GM21360 (cell line): ENCODE measurements around the gene RASA1.

Source experiments
- ATAC-seq: cut with Tn5 transposase; IDR thresholded peaks from one replicate; pipeline ENCODE4 v1.9.1; 2021; ENCODE audit warnings: mild to moderate bottlenecking, moderate library complexity; ENCODE audit not compliant: unreplicated experiment

Gene RASA1

DNA sequence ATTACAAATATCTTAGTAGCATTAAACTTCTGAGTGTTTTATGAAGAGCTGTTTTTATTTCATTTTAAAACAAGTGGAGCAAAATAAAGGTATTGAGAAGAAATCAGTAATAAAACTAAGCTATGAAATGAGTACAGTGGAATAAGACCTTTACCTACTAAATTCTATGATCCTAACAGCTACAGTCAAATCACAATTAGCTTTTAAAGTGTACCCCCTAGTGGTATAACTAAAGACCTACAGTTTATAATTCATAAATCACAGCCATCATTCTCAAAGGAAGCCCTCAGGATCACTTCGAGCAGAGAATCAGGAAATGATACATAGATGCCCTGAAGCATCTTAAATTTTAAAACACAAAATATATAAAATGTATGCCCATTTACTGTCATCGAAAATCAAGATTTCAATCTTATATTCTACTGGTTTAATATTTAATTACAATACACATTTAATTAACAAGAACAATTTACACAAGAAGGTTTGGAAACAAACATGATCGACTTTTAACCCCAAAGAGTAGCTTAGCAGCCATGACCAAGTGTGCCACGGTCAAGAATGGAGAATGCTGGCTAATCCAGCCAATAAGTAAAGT, 132.7 kb downstream of the RASA1 start:
- peak; percentile 76 for ATAC-seq

DNA sequence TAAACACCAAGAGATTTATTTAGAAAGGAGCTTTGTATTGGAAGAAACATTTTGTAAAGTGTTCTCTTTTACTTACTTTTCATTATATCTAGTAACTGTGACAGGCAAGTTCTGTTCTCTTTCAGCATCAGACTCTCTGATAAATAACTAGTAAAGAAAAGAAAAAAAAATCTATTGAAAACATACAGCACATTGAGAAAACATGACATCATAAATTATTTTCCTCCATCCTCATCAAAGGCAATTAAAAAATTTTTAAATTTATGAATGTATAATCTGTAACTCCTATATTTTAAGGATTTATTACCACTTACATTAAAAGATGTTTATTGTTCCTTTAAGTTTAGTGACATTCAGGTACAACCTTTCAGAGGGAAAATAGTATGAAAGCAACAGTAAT, 133.9 kb downstream of the RASA1 start:
- no peak for ATAC-seq

DNA sequence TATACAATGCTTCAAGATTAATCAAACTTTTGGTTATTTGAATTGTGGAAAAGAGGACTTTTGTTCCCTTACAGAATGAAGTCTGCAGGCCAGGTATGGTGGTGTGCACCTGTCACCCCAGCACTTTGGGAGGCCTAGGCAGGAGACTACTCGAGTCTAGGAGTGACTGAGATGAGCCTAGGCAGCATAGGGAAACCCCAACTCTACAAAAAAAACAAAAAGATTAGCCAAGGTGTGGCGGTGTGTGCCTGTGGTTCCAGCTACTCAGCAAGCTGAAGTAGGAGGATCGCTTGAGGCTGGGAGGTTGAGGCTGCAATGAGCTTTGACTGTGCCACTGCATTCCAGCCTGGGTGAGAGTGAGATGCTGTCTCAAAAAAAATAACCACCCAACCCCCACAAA, 135.7 kb downstream of the RASA1 start:
- ATAC-seq: no peak

DNA sequence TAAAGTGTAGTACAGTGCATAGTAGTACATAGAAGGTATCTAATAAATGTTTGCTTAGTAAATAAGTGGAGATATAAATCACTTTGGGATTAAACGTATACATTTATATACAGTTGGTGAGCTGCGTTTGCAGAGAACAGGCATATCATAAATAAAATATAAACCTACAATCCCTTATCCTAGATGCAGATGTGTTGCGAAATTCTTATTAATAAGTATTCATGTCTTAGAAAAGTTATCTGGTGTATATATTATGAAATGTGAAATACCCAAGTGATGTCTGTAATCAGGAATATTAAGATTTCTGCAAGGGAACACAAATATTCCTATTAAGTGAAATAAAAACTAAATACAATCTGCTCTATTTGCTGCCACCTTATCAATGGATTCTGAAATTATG, 136.2 kb downstream of the RASA1 start:
- ATAC-seq: no peak

DNA sequence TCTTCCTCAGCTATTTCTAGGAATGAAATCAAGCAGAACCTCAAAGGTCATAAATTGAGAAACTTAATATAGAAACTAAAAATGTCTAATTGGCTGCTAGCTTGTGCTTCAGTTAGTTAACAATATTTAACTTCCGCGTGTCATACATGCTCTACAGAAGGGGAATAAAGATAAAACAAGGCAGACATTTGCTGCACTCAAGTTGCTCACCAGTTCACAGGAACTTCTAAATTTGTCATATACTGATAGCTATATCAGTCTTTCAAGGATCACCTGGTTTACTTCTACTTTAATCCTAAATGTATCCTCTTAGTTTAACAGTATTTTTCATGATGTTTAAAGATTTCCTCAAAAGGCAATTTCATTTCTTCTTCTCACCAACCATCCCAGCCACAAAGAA, 136.7 kb downstream of the RASA1 start:
- ATAC-seq: no peak

DNA sequence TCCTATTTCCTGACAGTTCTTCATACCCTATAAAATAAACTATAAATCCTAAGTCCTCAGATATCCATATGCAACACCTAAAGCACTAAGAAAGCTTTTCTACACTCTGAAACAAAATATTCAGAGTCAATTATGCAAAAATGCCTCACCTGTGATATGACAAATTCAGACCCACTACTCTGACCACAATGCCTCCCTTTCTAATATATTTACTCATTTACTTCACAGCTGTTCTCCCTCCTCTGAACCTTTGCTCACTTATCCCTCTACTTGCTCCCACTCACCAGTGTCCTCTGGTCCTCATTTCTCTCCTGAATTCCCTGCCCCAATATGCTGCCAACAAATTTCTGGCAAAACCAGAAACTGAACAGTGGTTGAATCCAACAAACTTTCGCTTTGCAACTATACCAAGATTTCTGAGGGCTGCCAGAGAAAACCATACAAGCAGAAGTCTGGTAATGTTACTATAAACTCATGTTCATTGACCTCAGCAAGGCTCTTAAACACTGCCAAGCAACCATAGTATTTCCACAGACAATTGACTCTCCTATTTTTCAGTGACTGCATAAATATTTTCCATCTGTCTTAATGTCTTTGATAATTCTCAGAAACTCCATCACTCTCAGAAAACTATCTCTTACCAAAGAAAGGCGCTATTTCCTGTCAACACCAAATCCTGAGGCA, 137.9 kb downstream of the RASA1 start:
- no peak for ATAC-seq

DNA sequence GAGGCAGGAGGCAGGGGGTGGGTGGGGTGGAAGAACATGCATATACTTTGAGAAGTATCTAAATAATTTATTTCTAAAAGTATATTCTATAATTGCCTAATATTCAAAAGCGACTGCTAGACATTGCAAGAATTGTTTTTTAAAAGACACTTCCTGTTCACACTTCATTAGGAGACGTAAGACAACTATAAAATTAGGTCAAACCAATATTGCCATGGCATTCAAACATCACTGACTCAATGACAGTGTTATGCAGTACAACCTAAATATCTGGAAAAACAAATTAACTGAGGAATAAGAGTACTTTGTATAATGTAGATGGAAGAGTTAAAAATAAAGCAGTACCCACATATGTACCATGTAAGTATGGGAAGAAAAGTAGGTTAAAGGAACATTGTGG, 140.5 kb downstream of the RASA1 start:
- ATAC-seq: no peak

DNA sequence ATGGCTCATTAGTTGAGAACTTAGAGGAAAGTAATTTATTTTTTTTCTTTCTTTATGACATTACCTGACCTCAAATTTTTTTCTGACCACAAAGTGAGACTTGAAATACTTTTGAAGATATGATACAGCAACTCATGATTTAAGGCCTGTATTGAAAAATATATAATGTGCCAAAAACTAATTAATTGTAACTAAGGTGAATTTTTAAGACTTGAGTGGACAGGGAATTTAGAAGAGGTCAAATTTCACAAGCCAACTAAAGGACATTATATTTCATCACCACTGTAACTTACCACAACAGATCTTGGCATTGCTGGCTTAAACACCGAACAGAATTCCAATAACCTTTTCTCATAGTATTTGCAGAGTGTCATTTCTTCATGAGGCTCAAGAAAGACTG, 143.2 kb downstream of the RASA1 start:
- ATAC-seq: no peak

DNA sequence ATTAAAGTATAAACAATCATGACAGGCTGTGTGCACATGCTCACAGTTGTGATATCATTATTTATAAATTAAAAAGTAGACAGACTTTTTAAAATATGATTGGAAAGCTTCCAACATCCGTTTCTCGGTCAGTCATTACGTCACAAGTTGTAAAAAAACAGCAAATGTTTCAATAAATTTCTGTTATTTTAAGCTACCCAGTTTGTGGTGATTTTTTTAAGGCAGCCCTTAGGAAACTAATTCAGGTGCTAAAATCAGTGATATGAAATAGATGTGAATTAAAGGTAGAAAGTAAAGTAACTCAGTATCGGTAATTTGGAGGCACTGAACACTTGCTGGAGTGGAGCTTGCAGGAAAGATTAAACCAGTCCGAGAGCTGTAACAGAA, 143.9 kb downstream of the RASA1 start:
- no peak for ATAC-seq

DNA sequence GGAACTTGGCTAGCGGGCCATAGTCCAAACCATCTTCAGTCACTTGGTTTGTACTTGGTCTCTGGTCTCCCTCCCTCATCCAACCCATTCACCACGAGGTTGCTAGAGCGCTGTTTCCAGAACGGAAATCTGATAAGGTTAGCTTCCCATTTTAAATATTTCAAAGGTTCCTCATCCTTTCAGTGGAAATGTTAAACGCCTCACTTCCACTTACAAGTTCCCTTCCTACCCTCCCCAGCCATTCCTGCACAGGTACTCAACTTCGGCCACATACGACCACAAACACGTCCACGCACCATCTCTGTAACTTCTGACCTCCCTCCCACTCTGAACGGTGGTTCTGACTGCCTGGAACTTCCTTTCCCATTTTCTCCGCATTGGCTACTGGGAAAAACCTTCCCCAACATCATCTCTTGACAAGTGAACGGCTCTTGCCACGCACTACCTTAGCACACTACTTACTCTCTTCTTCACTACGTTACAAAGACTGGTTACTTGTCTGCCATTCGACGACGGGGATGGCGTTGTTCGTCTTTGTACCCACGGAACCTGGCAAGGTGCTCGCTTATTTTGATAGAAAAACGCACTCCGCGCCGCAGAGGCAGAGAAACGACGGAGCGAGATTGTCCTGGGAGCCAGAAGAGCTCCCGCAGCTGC, 144.4 kb downstream of the RASA1 start:
- peak; percentile 7 for ATAC-seq

DNA sequence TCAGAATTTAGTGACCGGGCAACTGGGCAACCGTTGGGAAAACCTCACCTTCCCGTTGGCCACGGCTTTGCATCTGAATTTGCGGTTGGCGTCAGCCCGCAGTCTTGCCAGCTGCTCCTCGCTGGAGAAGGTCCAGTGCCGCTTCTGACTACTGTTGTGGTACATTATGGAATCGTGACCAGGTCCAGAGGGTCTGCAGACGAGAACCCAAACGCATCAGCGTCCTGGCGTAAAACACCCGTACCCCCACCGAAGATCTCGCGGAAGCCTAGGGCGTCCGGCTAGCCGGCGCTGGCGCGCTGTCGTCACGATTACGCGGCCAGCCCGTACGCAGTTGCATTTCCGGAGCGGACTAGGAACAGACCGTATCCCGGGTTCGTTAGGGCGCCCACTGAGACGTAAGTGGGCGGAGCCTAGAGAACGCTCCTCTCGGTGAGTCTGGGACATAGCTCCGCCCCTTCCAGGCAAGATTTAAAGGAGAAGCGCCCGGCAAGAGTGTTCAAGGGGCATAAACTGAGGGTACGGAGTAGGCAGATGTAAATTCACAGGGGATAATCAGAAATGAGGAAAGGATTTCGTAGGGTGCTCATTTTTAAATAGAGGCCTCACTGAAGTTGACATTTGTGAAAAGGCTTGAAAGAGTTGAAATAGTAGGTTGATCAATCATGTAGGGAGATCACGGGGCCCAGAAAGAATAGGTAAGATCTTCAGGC, 145.1 kb downstream of the RASA1 start, which contains the start of gene CCNH:
TSS of gene CCNH (minus strand) at position 301 of the 713 bp plus-strand sequence. CDS start at position 165, 136 bp downstream.
- ATAC-seq: peak; percentile 99

DNA sequence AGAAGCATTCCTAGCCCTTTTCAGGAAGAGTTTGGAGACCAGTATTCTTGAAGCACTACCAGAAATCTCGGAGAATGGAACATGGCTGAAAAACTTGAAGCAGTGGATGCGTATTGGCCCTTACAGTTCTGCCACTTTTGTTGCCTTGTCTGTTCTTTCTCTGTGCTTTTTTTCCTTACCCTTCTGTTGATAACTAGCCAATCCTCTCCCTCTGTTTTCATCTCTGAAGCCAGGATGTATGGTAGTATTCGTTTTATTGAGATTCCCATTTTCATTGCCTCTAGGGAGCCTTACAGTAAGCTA, 145.6 kb downstream of the RASA1 start:
- ATAC-seq: no peak

DNA sequence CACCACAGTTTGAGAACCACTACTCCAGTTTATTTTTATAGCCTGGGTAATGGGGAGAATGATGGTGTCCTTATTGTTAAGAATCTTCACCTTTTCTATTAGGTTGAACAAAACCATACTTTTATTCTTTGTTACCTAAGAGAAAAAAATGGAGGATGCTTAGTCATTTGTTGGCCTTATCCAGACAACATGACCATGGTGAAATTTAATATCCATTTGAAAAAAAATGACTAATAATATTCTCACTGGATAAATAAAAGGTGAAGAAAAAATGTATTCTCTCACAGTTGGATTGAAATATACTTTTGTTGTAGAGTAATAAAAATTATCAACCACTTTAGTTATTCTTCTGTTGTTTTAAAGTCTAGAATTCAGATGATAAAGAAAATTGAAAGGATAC, 150.8 kb downstream of the RASA1 start:
- no peak for ATAC-seq

DNA sequence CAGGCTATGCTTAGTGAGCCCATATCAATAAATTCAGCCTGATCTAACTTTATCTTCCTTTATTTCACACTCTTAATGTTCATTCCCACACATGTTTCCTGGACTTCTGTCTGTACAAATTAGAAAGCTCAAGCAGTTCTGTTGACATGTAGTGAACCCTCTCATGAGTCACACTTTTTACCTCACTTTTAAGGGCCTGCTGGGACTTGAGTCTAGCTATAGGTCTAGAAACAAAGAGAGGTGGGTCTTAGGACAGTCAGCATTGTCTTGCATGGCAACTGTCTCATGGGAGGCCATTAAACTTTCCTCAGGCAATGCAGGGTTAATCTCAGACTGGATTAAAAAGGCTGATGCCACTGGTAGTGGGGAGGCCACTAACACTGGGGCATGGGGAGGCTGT, 153.6 kb downstream of the RASA1 start:
- ATAC-seq: no peak

DNA sequence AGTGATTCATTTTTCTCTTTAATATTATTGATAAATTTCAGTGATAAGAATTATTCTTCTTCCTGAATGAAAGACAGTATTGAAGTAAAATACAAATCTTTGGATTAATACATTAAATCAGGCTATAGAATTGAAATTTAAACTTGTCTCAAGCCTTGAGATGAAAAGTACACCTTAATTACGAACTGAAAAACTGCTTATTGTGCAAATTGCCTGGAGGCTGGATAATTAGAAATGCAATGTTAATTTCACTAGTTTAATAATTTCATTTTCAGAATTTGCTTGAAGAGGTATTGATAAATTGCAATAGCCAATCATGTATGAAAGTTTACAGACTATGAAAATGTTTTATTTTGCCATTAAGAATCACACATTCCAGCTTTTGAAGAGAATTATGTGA, 156.1 kb downstream of the RASA1 start:
- no peak for ATAC-seq

DNA sequence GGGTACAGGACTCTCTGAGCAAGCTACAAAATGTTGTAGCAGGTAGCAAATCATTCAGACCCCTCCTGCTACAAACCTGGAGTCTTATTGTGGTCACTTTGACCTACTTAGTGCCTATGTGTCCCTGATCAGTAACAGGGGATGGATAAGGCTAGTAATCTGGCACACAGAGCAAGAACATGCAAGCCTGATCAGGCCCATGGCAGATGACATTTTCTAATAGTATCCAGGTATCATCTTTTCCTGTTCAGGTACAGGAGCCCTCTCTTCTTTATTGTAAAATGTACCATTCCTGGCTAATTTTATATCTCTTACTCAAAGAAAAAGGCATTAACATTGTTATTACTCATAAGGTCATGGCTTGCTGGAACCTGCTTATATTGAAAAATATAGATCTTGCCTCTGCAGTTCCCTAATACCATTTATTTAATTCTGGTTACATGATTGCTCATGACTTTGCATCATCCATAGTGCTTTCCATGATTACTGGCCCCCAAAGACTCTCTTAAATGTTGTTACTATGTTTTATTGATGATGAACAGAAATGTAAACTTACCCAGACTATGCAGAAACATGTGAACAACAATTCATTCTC, 163.3 kb downstream of the RASA1 start:
- ATAC-seq: no peak

DNA sequence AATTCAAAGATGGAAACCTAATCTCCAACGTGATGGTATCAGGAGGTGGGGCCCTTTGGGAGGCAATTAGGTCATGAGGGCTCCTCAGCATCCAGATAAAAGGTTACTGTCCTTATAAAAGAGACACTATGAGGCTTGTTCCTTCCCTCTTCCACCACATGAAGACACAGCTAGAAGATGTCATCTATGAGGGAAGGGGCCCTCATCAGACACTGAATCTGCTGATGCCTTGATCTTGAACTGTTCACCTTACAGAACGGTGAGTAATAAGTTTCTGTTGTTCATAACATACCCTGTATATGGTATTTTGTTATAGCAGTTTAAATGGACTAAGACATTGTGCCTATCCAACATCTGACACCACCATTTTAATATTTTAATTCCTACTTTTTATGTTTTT, 164.8 kb downstream of the RASA1 start:
- ATAC-seq: no peak

DNA sequence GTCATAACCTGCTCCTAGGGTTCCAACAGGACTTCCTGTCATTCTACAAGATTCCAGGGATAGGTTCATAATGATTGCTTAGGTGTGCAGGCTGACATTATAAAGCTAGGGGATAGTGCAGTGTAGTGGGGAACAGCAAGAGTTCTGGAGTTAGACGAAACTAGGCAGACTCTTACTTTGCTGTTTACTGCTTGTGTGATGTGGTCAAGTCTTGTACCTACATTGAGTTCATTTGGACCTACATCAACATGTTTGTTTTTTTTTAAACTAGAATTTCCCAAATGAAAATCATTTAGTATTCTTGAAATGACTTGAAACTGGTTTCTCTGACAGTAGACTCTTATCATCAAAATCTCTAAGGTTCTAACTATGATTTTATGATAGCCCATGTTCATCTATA, 166.3 kb downstream of the RASA1 start:
- ATAC-seq: no peak

DNA sequence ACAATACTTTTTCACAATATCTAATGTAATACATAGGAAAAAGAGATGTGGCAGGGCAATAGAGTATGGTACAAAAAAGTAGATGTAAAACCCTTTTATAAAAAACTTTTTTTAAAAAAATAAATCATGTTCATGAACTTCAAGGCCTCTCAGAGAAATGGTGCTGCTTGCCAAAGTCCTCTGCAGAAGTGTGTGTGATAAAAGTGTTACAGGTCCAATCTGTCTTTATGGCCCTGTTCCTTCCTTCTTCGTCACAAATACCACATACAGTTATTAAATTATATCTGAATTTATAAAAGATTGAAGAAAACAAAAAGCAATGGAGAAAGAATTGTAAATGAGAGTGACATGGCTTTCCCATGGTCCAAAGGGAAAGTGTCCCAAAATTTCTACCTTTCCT, 166.8 kb downstream of the RASA1 start:
- ATAC-seq: no peak

DNA sequence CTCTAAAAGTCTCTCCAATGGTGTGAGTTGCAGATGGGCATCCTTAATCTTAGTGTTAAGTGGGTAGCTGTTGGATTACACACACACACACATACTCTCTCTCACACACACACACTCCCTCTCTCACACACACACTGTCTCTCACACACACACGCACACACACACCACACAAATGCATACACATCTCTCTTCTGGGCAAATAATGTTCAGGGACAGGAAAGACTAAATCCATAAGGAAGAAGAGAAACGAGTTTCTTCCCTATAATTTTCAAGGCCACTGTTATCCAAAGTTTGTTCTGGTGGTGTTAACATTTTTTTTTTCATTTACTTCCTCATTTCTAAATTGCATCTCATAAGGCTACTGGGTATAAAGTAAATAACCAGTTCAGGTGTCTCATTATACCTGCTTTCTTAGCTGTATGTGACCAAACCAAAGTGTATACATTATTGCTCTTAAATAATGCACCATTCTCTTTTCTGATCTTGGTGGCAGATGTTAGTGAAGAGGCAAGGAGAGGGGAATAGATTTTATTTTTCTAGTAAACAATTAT, 167.5 kb downstream of the RASA1 start:
- no peak for ATAC-seq

DNA sequence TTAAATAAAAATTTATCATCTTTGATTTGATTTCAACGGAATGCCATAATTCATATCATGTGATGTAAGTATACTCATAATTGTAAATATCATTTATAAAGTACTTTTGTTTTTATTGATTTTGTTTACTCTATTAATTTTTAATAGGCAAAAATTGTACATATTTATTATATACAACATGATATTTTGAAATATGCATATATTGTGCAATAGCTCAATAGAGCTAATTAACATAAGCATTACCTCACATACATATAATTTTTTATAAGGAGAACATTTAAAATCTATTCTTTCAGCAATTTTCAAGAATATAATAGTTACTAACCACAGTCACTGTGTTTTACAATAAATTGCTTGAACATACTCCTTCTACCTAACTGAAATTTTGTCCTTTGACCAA, 170.0 kb downstream of the RASA1 start:
- ATAC-seq: no peak
